Measurements from ENCODE around the gene SLC6A13.

DNA sequence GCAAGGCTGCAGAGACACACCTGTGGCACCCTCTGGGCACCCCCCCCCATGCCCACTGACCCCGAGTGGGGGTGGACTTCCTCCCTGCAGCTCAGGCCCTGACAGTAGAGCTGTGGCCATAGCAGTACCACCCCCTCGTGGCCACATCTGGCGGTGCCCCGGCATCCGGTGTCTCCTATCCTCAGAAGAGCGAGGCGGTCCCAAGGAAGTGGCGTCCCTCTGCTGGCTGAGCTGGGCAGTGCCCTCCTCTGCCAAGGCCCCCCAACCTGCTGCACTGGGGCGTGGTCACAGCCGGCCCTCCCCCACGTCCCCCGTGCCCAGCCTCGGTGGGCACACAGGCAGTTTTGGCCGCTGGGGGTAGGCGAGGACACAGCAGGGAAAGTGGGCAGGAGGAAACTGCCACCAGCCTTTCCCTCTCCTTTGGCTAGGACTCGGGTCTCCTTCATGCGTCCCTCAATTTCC is 42.7 kb downstream of the SLC6A13 start:
- TF ChIP-seq, protein P1, sequence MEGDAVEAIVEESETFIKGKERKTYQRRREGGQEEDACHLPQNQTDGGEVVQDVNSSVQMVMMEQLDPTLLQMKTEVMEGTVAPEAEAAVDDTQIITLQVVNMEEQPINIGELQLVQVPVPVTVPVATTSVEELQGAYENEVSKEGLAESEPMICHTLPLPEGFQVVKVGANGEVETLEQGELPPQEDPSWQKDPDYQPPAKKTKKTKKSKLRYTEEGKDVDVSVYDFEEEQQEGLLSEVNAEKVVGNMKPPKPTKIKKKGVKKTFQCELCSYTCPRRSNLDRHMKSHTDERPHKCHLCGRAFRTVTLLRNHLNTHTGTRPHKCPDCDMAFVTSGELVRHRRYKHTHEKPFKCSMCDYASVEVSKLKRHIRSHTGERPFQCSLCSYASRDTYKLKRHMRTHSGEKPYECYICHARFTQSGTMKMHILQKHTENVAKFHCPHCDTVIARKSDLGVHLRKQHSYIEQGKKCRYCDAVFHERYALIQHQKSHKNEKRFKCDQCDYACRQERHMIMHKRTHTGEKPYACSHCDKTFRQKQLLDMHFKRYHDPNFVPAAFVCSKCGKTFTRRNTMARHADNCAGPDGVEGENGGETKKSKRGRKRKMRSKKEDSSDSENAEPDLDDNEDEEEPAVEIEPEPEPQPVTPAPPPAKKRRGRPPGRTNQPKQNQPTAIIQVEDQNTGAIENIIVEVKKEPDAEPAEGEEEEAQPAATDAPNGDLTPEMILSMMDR (IDR thresholded peaks at IDR 0.05) = peak; percentile 71 to 84 (median 76)
- no peak for TF ChIP-seq POLR2A (IDR thresholded peaks at IDR 0.05)
